ENCODE data around the gene DNASE1L1.

DNA sequence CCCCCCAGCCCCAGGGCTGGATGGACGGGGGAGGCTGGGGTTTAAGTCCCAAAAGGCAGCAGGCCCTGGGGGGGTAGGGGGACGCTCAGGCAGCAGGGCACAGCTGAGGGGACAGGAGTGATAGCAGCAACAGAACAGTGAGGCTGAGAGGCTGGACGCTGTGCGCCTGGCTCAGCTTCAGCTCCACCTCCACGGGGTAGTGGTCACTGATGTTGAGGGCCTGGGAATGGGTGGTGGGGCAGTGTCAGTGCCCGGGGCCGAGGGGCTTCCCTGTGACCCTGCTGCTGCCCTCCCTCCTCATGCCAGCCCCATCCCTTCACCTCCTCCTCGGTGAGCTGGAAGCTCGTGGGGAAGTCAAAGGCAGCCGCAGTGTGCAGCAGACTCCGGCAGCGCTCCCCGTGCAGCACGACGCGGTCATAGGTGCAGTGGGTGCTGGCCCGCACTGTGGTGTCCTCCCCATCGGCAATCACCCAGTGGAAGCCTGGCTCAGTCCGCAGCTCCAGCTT lies 6.4 kb downstream of the DNASE1L1 start:
- no peak for TF ChIP-seq TAF1 (IDR thresholded peaks at IDR 0.05; ENCODE audit: borderline replicate concordance, insufficient read depth, low read length)
- no peak for TF ChIP-seq POLR2AphosphoS5 (IDR thresholded peaks at IDR 0.05; ENCODE audit: low read depth, low read length)

Data from PFSK-1 (cell line).